A549 (cell line): ENCODE measurements around the gene TMEM115. TPM values are rescaled to one million over a fixed set of nuclear protein-coding genes. Genes with fewer than 3 reads are reported as not detected.

ENCODE experiments used
- ATAC-seq, 2 experiments: fragments of 200-7000 bp in 1 of 2; fragments of >200 bp in 1 of 2; cut with Nextera tagmentation in 1 of 2; cut with Tn5 transposase in 1 of 2; 3 replicates each; pipeline versions ENCODE4 v1.8.0 to v1.9.1; 2018 to 2020; ENCODE audit warnings: mild to moderate bottlenecking in 1 of 2, moderate library complexity in 1 of 2
- CTCF ChIA-PET: fragments of 300-600 bp; sonication (Branson Sonifier 250); formaldehyde crosslinking; extraction: SDS; loops from one replicate; lab custom pipeline; 2021; ENCODE audit warnings: antibody characterized with exemption, inconsistent platforms; lab: Yijun Ruan, JAX
- POLR2A ChIA-PET: fragments of 350-600 bp; formaldehyde crosslinking; extraction: SDS; loops from one replicate; lab custom pipeline; 2021; ENCODE audit warnings: antibody characterized with exemption, inconsistent platforms; lab: Yijun Ruan, JAX
- DNase-seq, 2 experiments: peaks; one replicate each; pipeline versions ENCODE4 v3.0.0 to v3.0.0-alpha.2; 2011 to 2016; ENCODE audit warnings: low read depth in 1 of 2, low spot score in 1 of 2
- FAIRE-seq: peaks from 2 replicates; lab custom pipeline; 2011; peaks lifted over from hg19 to GRCh38; lab: Jason Lieb, UNC
- H3K27ac ChIP-seq, 2 experiments: fragments of >200 bp; sonication (Bioruptor Twin); formaldehyde crosslinking; 3 replicates each; pipeline ENCODE4 v1.5.1; 2016 to 2017
- H3K4me1 ChIP-seq: fragments of >200 bp; sonication (Bioruptor Twin); formaldehyde crosslinking; 3 replicates; pipeline ENCODE4 v1.6.1; 2016
- H3K4me2 ChIP-seq: fragments of >200 bp; sonication (Bioruptor Twin); formaldehyde crosslinking; 3 replicates; pipeline ENCODE4 v1.6.1; 2016
- H3K4me3 ChIP-seq: fragments of >200 bp; sonication (Bioruptor Twin); formaldehyde crosslinking; 3 replicates; pipeline ENCODE4 v1.5.1; 2016
- H3K9me3 ChIP-seq: fragments of >200 bp; sonication (Bioruptor Twin); formaldehyde crosslinking; 3 replicates; pipeline ENCODE4 v1.6.1; 2016
- BCL3 ChIP-seq: fragments of >200 bp; sonication (Bioruptor Twin); formaldehyde crosslinking; IDR thresholded peaks from 3 replicates; pipeline ENCODE4 v1.6.1; 2016
- CBX2 ChIP-seq: fragments of 200-600 bp; sonication (generic); IDR thresholded peaks from 2 replicates; pipeline ENCODE4 v1.6.1; 2016; ENCODE audit warnings: low read depth, mild to moderate bottlenecking, borderline replicate concordance
- CBX8 ChIP-seq: fragments of 200-600 bp; sonication (generic); IDR thresholded peaks from 2 replicates; pipeline ENCODE4 v1.6.1; 2016
- CHD4 ChIP-seq: fragments of 200-600 bp; sonication (generic); IDR thresholded peaks from 2 replicates; pipeline ENCODE4 v1.6.1; 2016; ENCODE audit warnings: antibody characterized with exemption, mild to moderate bottlenecking, borderline replicate concordance
- EHMT2 ChIP-seq: fragments of 200-600 bp; sonication (generic); IDR thresholded peaks from 2 replicates; pipeline ENCODE4 v1.6.1; 2016; ENCODE audit warnings: antibody characterized with exemption, low read depth, mild to moderate bottlenecking, moderate library complexity
- ELK1 ChIP-seq: fragments of 150-350 bp; IDR thresholded peaks from 2 replicates; pipeline ENCODE4 v1.6.1; 2014; ENCODE audit warnings: low read depth, mild to moderate bottlenecking, low read length
- FOSL2 ChIP-seq, 2 experiments: fragments of 450-650 bp in 1 of 2; fragments of >200 bp in 1 of 2; sonication (Bioruptor Twin) in 1 of 2; formaldehyde crosslinking; IDR thresholded peaks; 2 replicates each; pipeline versions ENCODE4 v1.5.0 to v1.6.1; 2016 to 2020; ENCODE audit warnings: mild to moderate bottlenecking in 1 of 2, moderate library complexity in 1 of 2
- FOXS1 ChIP-seq: fragments of 250-450 bp; sonication (Bioruptor Pico); IDR thresholded peaks from 2 replicates; pipeline ENCODE4 v1.5.0; 2020; ENCODE audit warnings: mild to moderate bottlenecking, moderate library complexity
- HEYL ChIP-seq: fragments of 250-450 bp; sonication (Bioruptor Pico); IDR thresholded peaks from 2 replicates; pipeline ENCODE4 v1.8.0; 2021; ENCODE audit warnings: mild to moderate bottlenecking, moderate library complexity
- HMGXB4 ChIP-seq: fragments of 250-450 bp; sonication (Bioruptor Pico); IDR thresholded peaks from 2 replicates; pipeline ENCODE4 v1.5.0; 2021; ENCODE audit warnings: mild to moderate bottlenecking, moderate library complexity, borderline replicate concordance
- HOXB13 ChIP-seq: fragments of 250-450 bp; sonication (Bioruptor Pico); IDR thresholded peaks from 2 replicates; pipeline ENCODE4 v1.5.0; 2020; ENCODE audit warnings: low read depth, mild to moderate bottlenecking, moderate library complexity
- KDM5A ChIP-seq: fragments of 200-600 bp; sonication (generic); IDR thresholded peaks from 2 replicates; pipeline ENCODE4 v1.6.1; 2016; ENCODE audit warnings: antibody characterized with exemption, mild to moderate bottlenecking
- NFE2L2 ChIP-seq: fragments of 150-350 bp; conservative IDR thresholded peaks from 2 replicates; pipeline ENCODE4 v1.6.1; 2014; ENCODE audit warnings: low read length
- POLR2A ChIP-seq: IDR thresholded peaks from 2 replicates; pipeline ENCODE4 v1.6.1; 2012; ENCODE audit warnings: mild to moderate bottlenecking, low read length
- RAD21 ChIP-seq, 2 experiments: fragments of >200 bp in 1 of 2; sonication (Bioruptor Twin) in 1 of 2; formaldehyde crosslinking in 1 of 2; IDR thresholded peaks in 1 of 2; conservative IDR thresholded peaks in 1 of 2; 2 replicates in 1 of 2; 3 replicates in 1 of 2; pipeline ENCODE4 v1.6.1; 2012 to 2018; ENCODE audit warnings: inconsistent platforms in 1 of 2
- REST ChIP-seq: fragments of 200-600 bp; sonication (generic); IDR thresholded peaks from 2 replicates; pipeline ENCODE4 v1.6.1; 2016; ENCODE audit warnings: antibody characterized with exemption, mild to moderate bottlenecking, moderate library complexity
- SREBF2 ChIP-seq: fragments of 450-650 bp; IDR thresholded peaks from 2 replicates; pipeline ENCODE4 v1.6.1; 2014; ENCODE audit warnings: mild to moderate bottlenecking, moderate library complexity
- WGBS: methylation state at CpG from one replicate; pipeline ENCODE4 v1.1.6; 2017; ENCODE audit errors: missing lambda C conversion rate; 5-methylcytosine and 5-hydroxymethylcytosine counted together
- polyA plus RNA-seq, 4 experiments: library from polyadenylated mRNA; depleted of rRNA in 3 of 4; stranded (reverse); fragments of >200 nt; fragmentation: RNase III in 1 of 4; extraction: RNeasy Plus Mini Kit Qiagen cat#74134 plus additional on column Dnase treatment in 1 of 4; gene quantifications; 2 replicates in 3 of 4; 3 replicates in 1 of 4; pipeline ENCODE4 v1.2.3, GENCODE V29; 2011 to 2017

The TMEM115 gene
- polyA plus RNA-seq, 2 of the 4 experiments (the other 2 are of a cell fraction) = 17.4 to 26.8 TPM

- no peak for ATAC-seq
- no peak overlapping the region for H3K27ac ChIP-seq
- DNase-seq = no peak
- no peak for FAIRE-seq
- H3K4me3 ChIP-seq = no peak overlapping the region
- ChIA-PET CTCF (interaction anchor here (0.6 to 6.2 kb wide), 3 partner anchors 11 to 38 kb away, joined by 3 to 56 read pairs (median 4); partner anchors contain the start of gene HYAL2), POLR2A (no interaction called here)
- no peak for TF ChIP-seq BCL3
- no peak for TF ChIP-seq CBX2
- no peak for TF ChIP-seq KDM5A
- no peak for TF ChIP-seq CBX8
- no peak for TF ChIP-seq EHMT2
- no peak for TF ChIP-seq ELK1
- H3K4me2 ChIP-seq = peak overlapping the region; percentile 97; the same call in 2 of the 3 replicates
- H3K4me1 ChIP-seq = peaks cover 29% of the 10 kb centered on the region
- 88% methylated on average over 11 of the region's 12 CpGs for WGBS
- no peaks in the 10 kb centered on the region for H3K9me3 ChIP-seq
Observed at GRCh38 chr3:50333744-50334328, 25.5 kb downstream of the TMEM115 start.

GRCh38 chr3:50331364-50331907 is 27.9 kb downstream of the TMEM115 start:
- TF ChIP-seq POLR2A (no peak), CBX2 (no peak), RAD21 (conservative IDR thresholded peaks at IDR 0.05 in 1 of 2, IDR thresholded peaks at IDR 0.05 in 1 of 2) (no peak), CHD4 (no peak), FOXS1 (CRISPR knock-in tag) (no peak), HMGXB4 (CRISPR knock-in tag) (no peak), HOXB13 (CRISPR knock-in tag) (no peak)
- Histone ChIP-seq H3K4me1 (peaks cover 36% of the 10 kb centered on the region), H3K4me3 (no peak overlapping the region), H3K4me2 (no peak overlapping the region), H3K9me3 (no peaks in the 10 kb centered on the region), H3K27ac (no peak overlapping the region)
- ChIA-PET POLR2A (no interaction called here), CTCF (interaction anchor here (1.5 to 6.2 kb wide), 2 partner anchors 9 to 137 kb away, joined by 3 to 56 read pairs; partner anchors contain the start of gene HYAL2)
- DNase-seq (no peak), FAIRE-seq (no peak), ATAC-seq (no peak)
- 90% methylated on average over 5 of the region's 19 CpGs for WGBS

GRCh38 chr3:50330330-50330729 is 29.0 kb downstream of the TMEM115 start:
- WGBS = 85% methylated on average over 3 of the region's 10 CpGs
- Histone ChIP-seq H3K27ac (no peak overlapping the region), H3K4me3 (no peak overlapping the region)

More at GRCh38 chr3:50330330-50330729, 29.0 kb downstream of the TMEM115 start:
- POLR2A ChIA-PET = no interaction called here
- no peaks in the 10 kb centered on the region for H3K9me3 ChIP-seq
- FAIRE-seq = no peak
- no peak overlapping the region for H3K4me2 ChIP-seq
- no peak for DNase-seq
- no peak for ATAC-seq
- H3K4me1 ChIP-seq = peaks cover 27% of the 10 kb centered on the region
- CTCF ChIA-PET = interaction anchor here (1.5 kb wide), 1 partner anchor 135 kb away, joined by 3 read pairs; no protein-coding TSS in a partner anchor
- no peak for TF ChIP-seq HOXB13 (CRISPR knock-in tag)
- TF ChIP-seq HEYL = no peak
- TF ChIP-seq KDM5A = no peak
- TF ChIP-seq NFE2L2 = no peak
- TF ChIP-seq FOSL2 (IDR thresholded peaks at IDR 0.05) = no peak
- TF ChIP-seq FOSL2 (CRISPR knock-in tag; IDR thresholded peaks at IDR 0.05) = no peak
- TF ChIP-seq SREBF2 = no peak
- TF ChIP-seq REST = no peak
